ENCODE measurements around the gene OPCML. TPM values are rescaled to one million over a fixed set of nuclear protein-coding genes. Genes with fewer than 3 reads are reported as not detected.

The OPCML gene
- total RNA-seq, 1 donor from 2014 or later, result not detected

DNA sequence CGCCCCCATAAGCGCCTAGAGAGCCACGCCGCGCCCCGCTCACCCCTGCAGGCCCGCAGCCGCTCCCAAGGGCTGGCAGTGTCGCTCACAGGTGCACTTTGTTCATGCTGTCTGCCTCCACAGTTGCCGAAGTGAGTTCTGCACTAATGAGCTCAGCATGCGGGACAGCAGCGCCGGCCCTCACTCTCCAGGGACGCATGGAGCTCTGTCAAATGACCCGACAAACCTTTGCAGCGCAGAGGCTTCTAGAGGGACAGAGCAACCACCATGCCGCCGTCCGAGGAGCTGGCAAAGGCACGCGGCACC, 170.7 kb downstream of the OPCML start:
- DNase-seq (ENCODE audit: low read depth in 2 of 2), result no peak

DNA sequence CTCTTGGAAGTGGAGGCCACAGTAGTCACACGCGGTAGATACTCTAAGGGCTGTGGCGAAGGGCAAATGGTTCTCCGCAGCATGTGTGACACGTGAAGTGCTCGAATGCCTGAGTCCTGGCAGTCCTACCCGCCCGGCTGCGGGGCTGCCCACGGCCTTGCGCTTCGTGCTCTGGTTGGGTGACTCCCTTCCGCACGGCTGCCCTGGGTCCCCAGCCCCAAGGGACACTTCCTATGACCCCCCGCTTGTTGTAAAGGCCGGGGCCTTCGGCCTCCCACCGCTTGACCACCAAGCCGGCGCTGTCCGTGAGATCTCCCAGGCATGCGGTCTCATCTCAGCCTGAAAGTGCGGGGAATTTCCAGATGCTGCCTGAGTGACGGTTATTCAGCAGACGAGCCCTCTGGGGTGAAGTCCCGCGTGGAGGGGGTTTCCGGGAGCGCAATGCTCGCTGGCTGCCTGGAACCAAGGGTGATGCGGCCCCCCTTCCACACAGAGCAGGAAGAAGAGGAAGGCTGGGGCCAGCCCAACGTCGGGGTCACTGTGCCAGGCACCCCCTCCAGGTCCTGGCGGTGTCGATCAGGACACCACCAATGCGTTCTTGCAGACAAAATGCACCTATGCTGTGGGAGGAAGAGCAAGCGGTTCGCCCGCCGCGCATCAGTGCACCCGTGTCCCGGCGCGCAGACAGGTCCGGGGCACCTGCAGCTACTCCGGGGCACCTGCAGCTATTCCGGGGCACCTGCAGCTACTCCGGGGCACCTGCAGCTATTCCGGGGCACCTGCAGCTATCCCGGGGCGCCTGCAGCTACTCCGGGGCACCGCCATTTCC, 171.2 kb downstream of the OPCML start:
- DNase-seq (ENCODE audit: low read depth in 2 of 2), result no peak

DNA sequence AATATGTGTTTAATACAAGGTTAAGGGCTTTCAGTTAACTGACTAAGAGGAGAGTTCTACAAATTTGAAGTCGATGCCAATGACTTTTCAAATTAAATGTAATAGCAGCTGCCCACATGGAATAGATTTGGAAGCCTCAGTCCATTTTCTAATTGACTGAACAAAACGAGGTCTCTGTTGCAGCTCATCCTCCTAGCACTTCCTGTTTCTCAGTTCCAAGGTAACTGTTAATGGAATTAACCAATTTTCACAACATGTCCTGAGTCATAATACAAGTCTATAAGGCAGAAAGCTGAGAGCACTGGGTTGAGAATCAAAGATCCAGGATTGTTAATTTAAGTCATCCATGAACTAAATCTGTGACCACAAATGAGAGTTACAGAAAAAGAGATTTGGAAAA, 177.2 kb downstream of the OPCML start:
- DNase-seq (ENCODE audit: low read depth in 2 of 2), result no peak

DNA sequence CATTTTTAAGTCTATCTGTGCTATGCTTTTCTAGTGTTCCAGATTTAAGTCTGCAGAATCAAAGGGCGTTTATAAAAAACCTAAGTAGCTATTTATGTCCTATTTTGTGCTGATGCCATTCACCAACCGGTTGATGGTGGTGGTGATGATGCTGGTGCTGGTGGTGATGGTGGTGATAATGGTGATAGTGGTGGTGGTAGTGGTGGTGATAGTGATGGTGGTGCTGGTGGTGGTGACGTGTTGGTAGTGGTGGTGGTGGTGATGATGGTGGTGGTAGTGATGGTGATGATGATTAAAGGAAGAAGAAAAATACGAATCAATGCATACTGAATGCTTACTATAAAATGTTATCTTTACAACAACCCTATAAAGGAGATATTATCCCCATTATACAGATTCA, 178.2 kb downstream of the OPCML start:
- peak in 1 of 2 donors; percentile 1 for DNase-seq (ENCODE audit: low read depth in 2 of 2)

DNA sequence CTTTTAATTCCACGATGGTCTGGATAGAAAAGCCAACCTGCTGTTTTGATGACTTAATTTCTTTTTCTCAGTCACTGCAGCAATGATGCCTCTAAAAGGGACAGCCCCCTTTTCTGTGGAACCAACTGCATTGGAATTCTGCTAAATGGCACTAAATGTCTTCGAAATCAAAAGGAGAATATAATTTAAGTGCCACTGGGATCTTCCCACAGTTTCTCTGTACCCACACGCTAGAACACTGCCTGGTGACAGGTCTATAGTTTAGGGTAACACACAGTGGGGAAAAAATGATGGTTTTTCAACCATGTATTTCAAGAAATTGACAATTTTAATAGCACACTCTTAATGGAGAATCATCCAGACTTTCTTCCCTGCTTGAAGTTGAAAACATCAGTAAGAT, 182.3 kb downstream of the OPCML start:
- DNase-seq (ENCODE audit: low read depth in 2 of 2), result no peak

DNA sequence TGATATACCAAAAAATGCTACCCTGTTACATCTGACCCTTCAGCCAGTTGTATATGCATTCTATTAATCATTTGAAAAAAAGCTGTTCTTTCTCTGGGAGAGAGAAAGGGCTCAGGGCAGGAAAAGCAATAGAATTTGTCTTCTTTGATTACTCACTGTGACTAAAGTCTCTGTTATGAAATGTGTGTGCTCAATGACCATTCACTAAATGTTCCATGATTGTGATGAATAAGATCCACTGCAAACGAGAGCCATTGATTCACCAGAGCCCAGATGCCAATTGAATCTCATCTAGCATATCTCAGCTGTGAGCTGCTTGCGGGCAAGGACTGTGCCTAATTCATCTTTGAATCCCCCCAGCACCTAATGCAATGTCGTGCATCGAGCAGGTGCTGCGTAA, 184.3 kb downstream of the OPCML start:
- no peak for DNase-seq (ENCODE audit: low read depth in 2 of 2)

DNA sequence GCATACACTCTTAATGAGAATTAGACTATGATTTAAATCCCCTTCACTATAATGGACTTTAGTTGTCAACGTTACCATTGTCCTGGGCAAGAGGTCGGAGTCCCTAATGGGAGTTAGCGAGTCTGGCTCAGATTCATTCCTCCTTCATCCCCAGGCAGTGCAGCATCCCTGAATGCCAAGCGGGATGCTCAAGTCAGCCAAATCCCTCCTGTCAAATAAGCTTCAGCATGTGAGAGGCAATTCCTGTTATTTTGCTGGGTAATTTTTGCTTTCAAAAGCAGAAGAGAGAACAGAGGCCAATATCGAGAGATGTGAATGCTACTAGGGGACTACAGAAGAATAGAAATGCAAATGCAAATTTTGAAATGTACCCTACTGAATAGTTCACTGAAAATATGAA, 186.2 kb downstream of the OPCML start:
- no peak for DNase-seq (ENCODE audit: low read depth in 2 of 2)

DNA sequence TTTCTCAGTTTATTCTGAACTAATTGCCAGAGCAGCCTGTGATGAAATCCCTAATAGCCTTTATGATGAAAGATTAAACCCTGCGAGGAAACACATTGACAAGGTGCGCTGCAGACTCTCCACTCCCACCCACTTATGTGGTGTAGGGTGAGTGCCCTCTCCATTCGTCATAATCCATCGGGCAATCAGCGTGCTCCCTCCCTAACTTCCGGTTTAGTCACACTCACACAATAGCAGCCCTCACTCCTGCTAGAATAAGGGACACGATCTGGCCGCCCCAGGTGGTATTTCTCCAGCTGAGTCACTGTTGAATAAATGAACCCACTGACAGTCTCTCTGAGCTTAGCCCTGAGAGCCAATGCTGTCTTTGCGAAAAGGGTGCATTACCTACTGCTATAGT, 188.3 kb downstream of the OPCML start:
- no peak for DNase-seq (ENCODE audit: low read depth in 2 of 2)

DNA sequence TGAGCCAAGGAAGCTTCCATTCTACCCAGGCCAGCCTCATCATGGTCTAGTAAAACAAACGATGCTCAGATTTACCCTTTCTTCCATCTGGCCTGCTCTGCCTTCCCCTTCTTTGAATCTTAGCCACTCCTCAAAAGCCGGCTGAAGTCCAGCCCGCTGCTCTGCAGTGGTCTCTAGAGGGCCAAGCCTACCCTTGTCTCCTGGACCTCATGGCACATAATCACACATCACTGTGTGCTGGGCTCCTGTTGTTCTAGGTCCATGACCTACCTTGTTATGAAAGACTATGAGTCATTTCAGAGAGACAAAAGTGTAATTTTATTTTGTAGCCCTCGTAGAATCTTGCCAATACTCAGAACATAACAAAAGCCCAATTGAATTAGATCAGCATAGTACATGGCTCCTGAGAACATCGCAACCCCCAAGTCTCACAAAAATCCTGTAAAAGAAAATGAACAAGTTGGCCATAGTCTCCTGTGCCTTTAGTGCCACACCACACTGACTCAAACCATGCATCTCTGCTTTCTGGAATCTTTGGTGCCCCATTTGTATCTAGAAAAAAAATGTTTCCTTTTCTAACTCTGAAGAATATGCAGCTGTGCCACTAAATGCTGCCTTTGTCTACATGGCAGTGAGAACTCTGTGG, 192.7 kb downstream of the OPCML start:
- no peak for DNase-seq (ENCODE audit: low read depth in 2 of 2)

DNA sequence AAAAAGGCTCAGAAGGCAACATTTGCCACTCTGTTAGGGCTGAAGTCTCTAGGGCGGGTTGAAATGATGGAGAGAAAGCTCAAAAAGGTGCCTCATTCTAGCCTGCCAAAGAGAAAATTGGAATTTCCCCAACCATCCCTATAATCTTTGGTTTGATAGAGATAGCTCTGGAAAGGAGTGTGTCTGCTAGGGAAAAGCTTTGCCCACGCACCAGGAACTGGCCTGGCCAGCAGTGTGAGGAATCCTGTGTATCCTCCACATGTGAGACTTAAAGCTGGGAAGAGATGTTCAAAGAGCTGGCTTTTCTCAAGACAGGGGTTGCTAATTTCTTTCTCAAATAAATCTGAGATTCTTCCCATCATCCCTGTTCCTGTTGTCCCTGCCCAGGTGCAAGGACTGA, 193.7 kb downstream of the OPCML start:
- no peak for DNase-seq (ENCODE audit: low read depth in 2 of 2)

DNA sequence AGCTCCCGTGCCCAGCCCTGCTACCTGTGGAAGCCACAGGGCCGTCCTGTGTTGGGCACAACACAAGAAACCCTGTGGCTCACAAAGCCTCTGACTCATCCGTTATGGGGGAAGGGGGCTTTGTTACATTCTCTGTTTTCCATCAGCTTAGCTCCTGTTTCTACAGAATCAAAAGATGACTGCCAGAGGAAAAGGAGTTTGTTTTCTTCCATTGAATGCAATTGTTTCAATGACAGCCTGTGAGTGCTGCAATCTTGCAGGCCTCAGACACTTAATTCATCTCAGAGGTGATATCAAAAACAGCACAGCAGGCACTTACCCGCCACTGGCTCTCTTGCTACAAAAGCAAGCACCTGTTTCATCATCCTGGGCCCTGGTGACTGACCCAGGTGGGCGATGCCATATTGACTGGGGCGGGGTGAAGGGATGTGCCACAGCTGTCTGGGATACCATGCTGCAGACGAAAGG, 194.3 kb downstream of the OPCML start:
- DNase-seq (ENCODE audit: low read depth in 2 of 2), result no peak

DNA sequence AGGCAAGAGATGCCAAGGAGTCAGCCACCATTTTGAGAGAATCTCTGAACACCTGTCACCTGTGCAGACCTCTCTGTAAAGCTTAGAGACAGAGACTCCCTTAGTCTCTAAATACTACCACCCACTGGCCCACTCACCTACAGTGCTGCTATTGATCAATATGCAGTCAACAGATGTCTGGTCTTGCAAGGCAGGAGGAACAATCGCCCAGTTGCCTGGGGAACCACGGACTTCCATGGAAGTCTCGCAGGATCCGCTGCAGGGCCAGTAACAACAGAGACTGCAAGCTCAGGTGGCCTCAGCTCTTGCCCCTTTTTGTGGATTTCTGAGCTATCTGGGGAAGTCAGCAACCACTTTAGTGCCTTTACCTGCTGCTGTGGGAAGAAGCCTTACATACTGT, 195.1 kb downstream of the OPCML start:
- DNase-seq (ENCODE audit: low read depth in 2 of 2), result no peak

DNA sequence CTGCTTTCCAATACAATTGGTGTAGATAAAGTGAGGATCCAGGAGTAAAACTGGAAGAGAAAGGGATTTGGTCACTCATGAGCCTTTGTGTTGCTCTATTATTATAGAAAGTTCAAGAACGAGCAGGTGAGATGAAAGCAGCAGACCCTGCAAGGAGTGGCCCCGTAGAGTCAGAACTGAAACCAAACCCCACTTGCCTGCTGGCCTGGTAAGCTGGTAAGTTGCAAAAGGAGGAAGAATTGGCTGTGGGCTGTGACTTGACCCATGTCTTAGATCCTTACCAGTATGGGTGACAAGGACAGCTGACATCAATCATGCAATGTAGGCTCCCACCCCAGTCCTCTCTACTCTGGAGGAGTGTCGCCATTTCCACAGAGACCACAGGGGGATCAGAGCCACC, 201.3 kb downstream of the OPCML start:
- DNase-seq (ENCODE audit: low read depth in 2 of 2), result no peak

DNA sequence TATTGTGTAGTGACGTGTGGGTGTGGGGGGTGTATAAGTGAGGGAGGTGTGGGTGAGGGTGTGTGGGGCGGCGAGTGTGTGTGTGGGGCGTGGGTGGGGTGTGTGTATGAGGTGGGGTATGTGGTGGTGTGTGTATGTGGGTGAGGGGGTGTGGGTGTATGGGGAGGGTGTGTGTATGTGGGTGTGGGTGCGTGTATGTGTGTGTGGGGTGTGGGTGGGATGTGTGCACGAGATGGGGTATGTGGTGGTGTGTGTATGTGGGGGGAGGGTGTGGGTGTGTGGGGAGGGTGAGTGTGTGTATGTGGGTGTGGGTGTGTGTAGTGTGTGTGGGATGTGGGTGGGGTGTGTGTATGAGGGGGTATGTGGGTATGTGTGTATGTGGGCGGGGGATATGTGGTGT, 205.5 kb downstream of the OPCML start:
- DNase-seq (ENCODE audit: low read depth in 2 of 2), result no peak

DNA sequence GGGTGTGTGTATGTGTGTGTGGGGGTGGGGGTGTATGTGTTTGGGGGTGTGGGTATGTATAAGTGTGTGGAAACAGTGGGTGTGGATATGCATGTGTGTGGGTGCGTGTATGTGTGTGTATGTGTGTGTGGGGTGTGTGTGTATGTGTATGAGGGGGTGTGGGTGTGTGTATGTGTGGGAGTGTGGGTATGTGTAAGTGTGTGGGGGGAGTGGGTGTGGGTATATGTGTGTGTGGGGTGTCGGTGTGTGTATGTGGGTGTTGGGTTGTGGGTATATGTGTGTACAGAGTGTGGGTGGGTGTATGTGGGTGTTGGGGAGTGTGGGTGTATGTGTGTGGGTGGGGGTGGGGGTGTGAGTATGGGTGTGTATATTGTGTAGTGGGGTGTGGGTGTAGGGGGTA, 206.0 kb downstream of the OPCML start:
- DNase-seq (ENCODE audit: low read depth in 2 of 2), result no peak

DNA sequence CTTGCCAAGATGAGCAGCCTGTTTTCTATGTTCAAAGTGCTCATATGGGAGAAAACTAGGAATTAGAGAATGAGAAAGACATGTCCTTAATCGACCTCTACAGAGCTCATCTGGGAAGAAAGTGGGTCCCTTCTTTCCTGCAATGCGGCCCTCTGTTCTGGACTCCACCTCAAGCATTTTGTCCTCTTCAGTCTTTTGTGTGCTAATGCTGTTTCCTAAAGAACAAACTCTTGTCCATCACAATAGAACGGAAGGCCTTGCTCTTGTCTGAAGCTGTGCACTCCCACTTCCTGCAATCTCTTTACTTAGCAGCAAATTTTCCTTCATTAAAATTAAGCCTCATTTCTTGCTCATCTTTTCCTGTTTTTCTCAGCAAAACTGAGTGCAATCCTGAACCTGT, 206.6 kb downstream of the OPCML start:
- no peak for DNase-seq (ENCODE audit: low read depth in 2 of 2)

DNA sequence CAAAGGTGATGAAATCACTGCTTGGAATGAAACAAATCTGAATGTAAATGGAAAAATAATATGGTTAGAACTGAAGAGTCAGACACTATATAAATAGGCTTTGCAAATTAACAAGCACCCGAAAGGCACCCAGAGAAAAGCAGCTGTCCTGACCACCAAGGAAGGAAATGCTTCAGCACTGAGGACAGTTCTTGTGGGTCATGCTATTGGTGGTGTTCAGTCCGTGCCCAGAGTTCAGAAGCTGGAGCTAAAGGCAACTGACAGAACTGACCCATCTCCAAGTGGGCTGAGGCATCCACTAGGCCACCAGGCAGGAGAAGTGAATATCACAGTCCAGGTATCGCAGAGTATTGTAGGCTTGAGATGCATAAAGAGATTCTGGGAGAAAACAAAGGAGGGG, 208.9 kb downstream of the OPCML start:
- DNase-seq (ENCODE audit: low read depth in 2 of 2), result no peak

DNA sequence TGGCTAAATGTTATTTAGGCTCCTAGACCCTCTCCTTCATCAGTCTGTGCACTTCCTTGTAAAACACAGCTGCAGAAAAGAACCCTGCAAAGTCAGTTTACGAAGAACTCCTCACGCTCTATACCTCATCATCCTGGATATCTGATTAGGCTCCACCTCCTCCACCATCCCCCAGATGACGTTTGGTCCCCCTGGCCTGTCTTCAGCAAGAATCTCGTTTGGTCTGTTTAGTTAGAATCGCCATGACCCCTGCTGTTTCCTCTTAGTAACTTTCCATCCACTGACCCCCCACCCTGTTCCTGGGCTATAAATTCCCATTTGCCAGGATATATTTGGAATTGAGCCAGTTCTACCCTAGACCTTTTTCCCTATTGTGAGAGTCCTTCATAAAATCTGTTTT, 214.1 kb downstream of the OPCML start:
- no peak for DNase-seq (ENCODE audit: low read depth in 2 of 2)

DNA sequence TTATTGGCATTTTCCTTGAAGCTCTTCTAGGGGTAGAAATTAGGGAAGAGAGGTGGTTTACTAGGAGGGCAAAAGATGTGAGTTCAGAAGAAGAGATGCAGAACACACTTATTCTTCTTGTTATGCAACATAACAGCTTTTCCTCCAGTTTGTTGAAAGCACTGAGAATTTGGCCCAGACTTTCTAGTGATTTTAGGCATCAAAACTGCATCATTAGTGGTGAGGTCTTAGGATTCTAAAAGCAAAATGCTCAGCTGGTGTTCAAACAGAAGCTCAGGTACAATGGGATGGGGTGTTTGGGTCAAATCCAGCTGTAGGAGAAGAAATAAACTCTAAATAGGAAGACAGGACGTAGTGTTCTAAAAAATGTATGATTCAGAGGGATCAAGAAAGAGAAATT, 221.1 kb downstream of the OPCML start:
- DNase-seq (ENCODE audit: low read depth in 2 of 2), result no peak

DNA sequence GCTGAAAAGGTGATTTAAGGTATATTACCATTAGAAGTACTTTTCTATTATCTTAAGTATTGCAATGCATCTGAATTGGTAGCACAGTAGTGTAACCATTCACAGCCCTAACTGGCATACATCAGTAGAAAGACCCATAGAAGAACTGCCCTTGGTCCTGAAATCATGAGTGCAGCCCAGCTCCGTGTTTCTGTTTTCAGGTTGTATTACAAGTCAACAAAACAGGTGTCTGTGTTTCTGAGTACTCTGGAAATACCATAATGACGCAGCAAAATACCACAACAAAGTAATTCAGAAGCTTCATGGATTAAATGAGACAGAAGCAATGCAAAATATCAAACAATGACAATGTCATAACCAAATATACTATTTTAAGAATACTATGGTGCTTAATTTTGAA, 226.3 kb downstream of the OPCML start:
- DNase-seq (ENCODE audit: low read depth in 2 of 2), result no peak

DNA sequence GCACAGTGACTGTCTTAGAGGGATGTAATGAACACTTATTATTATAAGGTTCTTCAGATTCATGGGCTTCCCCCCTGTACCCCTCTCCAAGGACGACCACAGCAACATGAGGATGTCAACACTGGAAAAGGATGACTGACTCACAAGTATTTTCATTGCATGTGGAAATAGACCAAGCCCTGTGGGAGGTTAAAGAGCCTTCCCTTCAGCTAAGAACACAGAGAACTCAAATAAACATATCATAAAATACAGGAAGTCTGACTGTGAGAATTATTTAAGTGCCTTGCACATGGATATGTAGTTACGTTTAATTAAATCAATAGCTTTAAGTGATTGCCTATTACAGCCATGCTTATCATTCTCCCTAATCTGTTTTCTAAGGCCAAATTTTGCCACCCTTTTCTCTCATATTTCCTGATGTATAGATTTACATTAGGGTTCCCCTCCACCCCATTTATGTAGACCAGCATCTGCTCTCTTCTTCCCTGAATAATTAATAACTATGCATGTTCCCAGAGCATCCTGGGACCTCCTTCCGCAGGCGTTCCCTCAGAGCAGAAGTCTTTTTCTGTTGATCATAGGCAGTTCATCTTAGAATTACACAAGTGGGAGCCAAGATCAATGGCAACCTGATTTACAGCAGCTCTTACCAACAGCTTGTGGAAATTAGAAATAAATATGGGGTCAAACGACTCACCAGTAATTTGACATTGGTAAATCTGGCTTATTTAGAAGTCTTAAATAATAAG, 226.9 kb downstream of the OPCML start:
- no peak for DNase-seq (ENCODE audit: low read depth in 2 of 2)

DNA sequence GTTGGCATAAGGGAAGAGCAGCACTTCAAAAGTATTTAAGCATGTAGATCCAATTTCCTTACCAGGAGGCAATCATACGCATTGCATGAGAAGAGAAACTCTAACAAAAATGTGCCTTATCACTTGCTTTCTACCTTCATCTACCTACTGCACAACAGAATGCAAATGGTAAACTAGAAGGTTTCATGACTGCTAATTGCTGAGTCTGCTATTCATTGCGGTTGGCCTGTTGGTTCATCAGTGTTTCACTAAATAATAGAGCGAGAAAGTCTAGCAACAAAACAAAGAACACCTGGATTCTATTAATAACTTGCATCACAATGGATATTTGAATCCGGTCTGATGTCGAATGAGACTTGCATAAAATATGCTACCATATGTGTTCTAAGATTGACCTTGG, 229.0 kb downstream of the OPCML start:
- DNase-seq (ENCODE audit: low read depth in 2 of 2), result no peak

DNA sequence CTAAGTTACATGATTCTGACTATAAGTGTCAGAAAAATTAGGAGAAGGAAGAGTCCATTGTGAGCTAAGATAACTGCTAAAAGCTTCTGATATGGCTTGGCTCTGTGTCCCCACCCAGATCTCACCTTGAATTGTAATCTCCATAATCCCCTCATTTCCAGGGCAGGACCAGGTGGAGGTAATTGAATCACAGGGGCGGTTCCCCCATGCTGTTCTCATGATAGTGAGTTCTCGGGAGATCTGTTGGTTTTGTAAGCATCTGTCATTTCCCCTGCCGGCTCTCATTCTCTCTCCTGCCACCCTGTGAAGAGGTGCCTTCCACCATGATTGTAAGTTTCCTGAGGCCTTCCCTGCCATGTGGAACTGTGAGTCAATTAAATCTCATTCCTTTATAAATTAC, 230.2 kb downstream of the OPCML start:
- DNase-seq (ENCODE audit: low read depth in 2 of 2), result no peak

Measured in dermis microvascular lymphatic vessel endothelial cell (primary cell).